ENCODE results near the gene PEX5. TPM values are rescaled to one million over a fixed set of nuclear protein-coding genes. Genes with fewer than 3 reads are reported as not detected.
A peak's percentile ranks its signal among the peaks of the same experiment; 100 is the strongest.

Gene PEX5
- polyA plus RNA-seq (ENCODE audit: insufficient read length), result 38.2 TPM

DNA sequence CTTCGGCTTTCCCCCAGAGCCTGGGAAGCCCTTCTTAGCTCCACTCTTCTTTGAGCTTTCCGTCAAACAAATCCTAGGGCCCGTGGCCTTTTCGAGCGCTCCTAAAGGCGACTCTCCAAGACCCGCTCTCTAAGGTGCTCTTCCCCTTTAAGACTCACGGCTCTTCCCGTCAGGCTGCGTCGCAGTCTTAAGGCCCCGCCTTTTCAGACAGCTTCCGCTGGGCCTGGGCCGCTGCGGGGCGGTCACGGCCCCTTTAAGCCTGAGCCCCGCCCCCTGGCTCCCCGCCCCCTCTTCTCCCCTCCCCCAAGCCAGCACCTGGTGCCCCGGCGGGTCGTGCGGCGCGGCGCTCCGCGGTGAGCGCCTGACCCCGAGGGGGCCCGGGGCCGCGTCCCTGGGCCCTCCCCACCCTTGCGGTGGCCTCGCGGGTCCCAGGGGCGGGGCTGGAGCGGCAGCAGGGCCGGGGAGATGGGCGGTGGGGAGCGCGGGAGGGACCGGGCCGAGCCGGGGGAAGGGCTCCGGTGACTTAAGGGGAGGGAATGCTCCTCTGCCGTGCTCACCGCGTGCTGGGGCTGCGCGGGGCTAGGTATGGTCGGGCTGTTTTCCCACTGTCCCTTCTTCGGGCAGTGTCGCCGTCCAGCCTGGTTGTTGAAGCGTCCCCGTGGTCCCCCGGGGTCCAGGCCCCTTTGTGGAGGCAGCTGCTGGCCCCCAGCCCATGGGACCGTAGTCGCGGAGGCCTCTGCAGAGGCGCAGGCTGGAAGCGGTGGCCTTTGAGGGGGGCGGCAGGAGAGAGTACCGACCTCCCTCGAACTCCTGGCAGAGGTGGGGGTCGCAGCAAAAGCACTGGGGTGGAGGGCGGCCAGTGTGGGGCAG, at the start of gene PEX5:
TSS of gene PEX5 (plus strand) at position 289 of the 870 bp plus-strand sequence. CDS start 692 bp downstream, outside the sequence.
- DNase-seq, result peak; percentile 92

GRCh38 chr12:7141351-7142005, 48.0 kb upstream of the PEX5 start:
- DNase-seq, result no peak

- DNase-seq, result no peak
Measured at GRCh38 chr12:7142056-7142644, 47.3 kb upstream of the PEX5 start.

GRCh38 chr12:7142809-7143465, 46.5 kb upstream of the PEX5 start:
- no peak for DNase-seq

DNA sequence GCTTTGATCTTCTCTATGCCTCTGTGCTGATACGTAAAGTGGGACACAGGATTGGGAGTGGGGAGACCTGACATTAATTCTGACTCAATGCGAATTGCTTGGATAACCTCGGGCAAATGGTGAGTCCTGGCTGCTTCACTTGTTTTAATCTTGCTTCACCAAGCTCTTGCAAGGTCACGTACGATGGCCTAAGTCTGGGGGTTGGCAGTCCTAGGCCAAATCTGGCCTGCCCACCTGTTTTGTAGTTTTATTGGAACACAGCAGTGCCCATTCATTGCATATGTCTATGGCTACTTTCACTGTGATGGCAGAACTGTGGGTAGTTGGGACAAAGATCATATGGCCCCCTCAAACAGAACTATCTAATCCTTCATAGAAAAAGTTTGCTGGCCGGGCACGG, 45.9 kb upstream of the PEX5 start:
- no peak for DNase-seq

DNA sequence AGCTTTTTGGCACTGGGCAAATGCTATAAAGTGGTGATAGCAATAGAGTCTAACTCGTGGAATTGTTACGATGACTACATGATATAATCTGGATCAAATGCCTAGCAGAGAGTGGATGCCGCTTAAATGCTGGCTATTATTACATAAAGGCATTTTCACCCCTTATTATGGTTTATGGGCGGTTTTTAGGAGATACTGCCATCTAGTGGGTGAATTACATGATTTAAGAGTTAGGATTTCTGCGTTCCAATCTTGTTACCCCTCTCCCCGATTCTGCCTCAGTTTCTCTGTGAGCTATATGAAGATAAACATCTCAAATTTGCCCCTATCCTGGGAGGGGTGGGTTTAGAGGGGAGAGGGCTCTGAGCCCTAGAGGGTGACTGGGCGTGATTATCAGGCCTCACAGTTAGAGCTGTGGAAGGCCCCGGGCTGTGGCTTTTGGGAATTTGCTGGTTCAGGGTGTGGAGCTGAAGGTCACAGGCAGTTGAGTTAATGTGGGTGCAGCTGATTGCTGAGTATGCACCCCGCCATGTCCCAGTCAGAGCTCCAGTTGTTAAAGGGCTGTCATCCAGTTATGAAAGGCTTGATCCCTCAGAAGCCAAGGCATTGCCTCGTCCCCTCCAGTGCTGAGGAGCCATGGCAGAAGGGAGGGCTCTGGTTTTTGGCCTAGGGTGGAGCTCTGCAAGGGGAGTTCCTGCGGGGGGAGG, 44.9 kb upstream of the PEX5 start:
- peak; percentile 38 for DNase-seq

DNA sequence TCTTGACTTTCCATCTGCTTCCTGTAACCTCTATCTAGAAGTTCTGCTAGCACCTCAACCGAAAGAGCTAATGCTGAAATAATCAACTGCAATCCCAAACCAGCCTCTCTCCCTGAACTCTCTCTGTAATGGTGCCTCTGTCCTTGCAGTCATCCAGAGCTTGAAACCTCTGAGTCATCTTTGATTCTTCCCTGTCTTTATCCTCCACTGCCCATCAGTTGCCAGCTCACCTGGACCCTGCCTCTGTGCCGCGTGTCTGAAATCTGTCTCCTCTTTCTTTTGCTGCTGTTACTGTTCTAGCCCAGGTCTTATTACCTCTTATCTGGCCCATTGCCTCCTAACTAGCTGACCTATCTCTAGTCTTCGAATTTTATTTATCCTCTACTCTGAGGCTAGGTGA, 43.8 kb upstream of the PEX5 start:
- DNase-seq, result no peak

DNA sequence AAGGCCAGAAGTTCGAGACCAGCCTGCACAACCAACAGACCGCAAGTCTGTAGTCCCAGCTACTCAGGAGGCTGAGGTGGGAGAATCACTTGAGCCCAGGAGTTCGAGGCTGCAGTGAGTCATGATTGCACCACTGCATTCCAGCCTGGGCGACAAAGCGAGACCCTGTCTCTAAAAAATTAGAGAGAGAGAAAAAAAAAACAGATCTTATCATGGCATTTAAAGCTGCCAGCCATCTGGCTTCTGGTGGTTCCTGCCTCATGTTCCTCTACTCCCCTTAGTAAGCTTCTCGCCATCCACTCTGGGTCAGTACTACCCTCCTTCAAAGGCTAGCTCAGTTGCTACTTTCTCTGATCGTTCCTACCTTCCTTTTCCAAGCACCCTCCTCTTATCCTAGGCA, 43.3 kb upstream of the PEX5 start:
- no peak for DNase-seq

DNA sequence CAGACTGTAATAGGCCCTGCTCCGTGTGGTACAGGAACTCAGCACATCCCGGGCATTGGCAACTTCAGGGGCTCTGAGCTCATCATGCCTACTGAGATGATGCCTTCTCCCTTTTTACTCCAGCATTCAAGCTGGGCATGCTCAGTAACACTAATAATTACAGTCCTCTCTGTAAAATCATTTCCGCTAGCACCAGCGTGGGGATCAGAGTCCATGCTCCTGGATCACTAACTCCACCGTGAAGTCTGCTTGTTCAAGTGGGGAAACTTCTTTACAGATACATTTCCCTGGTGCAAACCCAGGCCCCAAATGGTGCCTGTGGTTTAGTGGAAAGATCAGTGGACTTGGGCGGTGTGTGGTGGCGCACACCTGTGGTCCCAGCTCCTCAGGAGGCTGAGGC, 42.6 kb upstream of the PEX5 start:
- DNase-seq, result no peak

DNA sequence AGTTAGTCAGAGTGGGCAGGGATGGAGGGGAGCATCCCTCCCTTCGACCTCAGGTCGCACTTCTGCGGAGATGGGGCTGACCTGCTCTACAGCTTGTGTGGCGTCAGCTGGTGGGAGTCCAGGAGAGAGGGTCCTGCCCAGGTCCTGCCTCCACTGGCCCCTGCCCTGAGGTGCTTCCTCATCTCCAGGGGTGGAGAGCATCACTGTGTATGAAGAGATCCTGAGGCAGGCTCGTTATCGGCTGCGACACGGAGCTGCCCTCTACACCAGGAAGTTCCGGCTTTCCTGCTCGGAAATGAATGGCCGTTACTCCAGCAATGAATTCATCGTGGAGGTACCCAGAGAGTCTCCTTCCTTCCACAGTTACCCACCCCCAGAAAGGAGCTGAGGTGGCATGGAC, 39.1 kb upstream of the PEX5 start:
- no peak for DNase-seq

- no peak for DNase-seq
Measured at GRCh38 chr12:7150841-7151240, 38.6 kb upstream of the PEX5 start.

- DNase-seq, result no peak
Measured at GRCh38 chr12:7151532-7151931, 38.0 kb upstream of the PEX5 start.

- no peak for DNase-seq
Measured at GRCh38 chr12:7152818-7153217, 36.7 kb upstream of the PEX5 start.

DNA sequence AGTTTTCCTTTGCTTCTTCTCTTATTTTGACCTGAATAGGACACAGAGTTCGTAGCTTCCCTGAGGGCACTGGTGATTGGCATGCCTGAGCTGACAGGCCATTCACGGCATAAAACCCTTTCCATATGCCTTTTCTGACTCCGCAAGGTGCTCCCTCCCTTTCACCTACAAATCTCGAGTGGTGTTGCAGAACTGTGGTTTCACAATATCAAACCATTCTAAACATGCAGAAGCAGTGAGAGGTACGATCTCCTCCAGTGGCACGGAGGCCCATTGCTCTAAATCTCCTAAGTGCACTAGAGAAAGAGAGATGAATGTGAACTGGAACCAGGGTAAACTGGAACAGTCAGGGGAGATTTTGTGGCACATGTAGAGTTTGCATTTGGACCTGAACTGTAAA, 35.4 kb upstream of the PEX5 start:
- DNase-seq, result no peak

DNA sequence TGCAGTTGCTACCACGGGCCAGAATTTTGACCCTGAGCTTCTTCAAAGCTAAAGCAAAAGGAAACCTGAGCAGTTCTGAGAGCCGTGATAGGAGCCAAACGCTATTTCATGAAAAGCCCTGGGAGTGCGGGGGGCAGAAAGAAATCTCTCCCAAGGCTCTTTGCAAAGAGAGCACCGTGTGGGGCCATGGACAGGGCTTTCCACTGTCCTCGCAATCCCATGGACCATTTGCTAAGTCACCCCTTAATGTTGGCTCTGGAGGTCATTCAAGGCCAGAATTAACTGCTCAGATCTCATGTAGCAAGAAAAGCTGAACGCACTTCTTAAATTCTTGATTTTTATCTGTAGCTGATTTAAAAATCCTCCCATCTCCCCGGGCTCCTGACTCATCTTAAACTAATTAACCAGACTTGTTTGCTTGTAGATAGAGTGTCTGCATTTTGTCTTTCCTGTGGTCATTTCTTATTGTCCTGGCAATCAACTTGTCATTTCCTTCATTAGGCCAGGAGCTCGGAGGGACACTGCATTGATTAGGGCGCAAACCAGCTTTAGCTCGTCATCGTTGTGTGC, 34.5 kb upstream of the PEX5 start:
- no peak for DNase-seq

- no peak for DNase-seq
Measured at GRCh38 chr12:7155471-7156034, 33.9 kb upstream of the PEX5 start.

GRCh38 chr12:7156259-7157197, 33.0 kb upstream of the PEX5 start:
- DNase-seq, result no peak

GRCh38 chr12:7157391-7157790, 32.1 kb upstream of the PEX5 start:
- DNase-seq, result no peak

GRCh38 chr12:7158781-7159609, 30.5 kb upstream of the PEX5 start:
- DNase-seq, result no peak

DNA sequence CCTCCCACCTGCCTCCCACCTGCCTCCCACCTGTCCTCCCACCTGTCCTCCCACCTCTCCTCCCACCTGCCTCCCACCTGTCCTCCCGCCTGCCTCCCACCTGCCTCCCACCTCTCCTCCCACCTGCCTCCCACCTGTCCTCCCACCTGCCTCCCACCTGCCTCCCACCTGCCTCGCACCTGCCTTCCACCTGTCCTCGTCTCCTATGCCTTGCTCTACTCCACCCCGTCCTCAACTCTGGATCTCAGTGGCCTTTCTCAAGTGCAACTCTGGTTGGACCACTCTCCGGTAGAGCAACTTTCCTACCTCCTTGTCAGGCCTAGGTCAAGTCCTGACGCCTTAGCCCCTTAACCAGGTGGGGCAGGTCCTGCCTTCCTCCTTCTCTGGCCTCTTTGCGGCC, 29.3 kb upstream of the PEX5 start:
- no peak for DNase-seq
